ENCODE data around the gene RALY.

RALY gene

GRCh38 chr20:34084227-34084923, 90.7 kb downstream of the RALY start:
- no peak for DNase-seq

GRCh38 chr20:34085544-34086040, 91.9 kb downstream of the RALY start:
- no peak for DNase-seq

GRCh38 chr20:34088305-34089174, 94.8 kb downstream of the RALY start:
- no peak for DNase-seq

- DNase-seq = no peak
These were observed 95.4 kb downstream of the RALY start for GRCh38 chr20:34089175-34089479.

- DNase-seq = no peak
These were observed 96.1 kb downstream of the RALY start for GRCh38 chr20:34089655-34090345.

GRCh38 chr20:34090645-34091044, 96.9 kb downstream of the RALY start:
- no peak for DNase-seq

GRCh38 chr20:34091637-34092200, 98.0 kb downstream of the RALY start:
- no peak for DNase-seq

- DNase-seq = no peak
These were observed 100.2 kb downstream of the RALY start for GRCh38 chr20:34093895-34094294.

GRCh38 chr20:34095825-34096224, 102.1 kb downstream of the RALY start:
- no peak for DNase-seq

- no peak for DNase-seq
These were observed 103.2 kb downstream of the RALY start for GRCh38 chr20:34096699-34097444.

GRCh38 chr20:34098570-34098969, 104.9 kb downstream of the RALY start:
- no peak for DNase-seq

- no peak for DNase-seq
These were observed 106.0 kb downstream of the RALY start for GRCh38 chr20:34099675-34100074.

- DNase-seq = no peak
These were observed 106.9 kb downstream of the RALY start for GRCh38 chr20:34100576-34100975.

GRCh38 chr20:34102342-34102741, 108.6 kb downstream of the RALY start:
- no peak for DNase-seq

GRCh38 chr20:34104059-34104458, 110.3 kb downstream of the RALY start:
- no peak for DNase-seq

GRCh38 chr20:34105978-34106675, 112.4 kb downstream of the RALY start:
- no peak for DNase-seq

GRCh38 chr20:34108616-34109174, 115.0 kb downstream of the RALY start:
- DNase-seq = no peak

- DNase-seq = no peak
These were observed 115.7 kb downstream of the RALY start for GRCh38 chr20:34109442-34109841.

GRCh38 chr20:34110025-34110744, 116.5 kb downstream of the RALY start:
- no peak for DNase-seq

- DNase-seq = no peak
These were observed 117.3 kb downstream of the RALY start for GRCh38 chr20:34110745-34111641.
